Upper lobe of left lung (tissue), 4 donors: ENCODE data around the gene RGMA.

Source experiments
- CTCF ChIP-seq, 6 experiments: fragments of 450-650 bp in 4 of 6; fragments of 200-600 bp in 2 of 6; sonication (generic) in 2 of 6; IDR thresholded peaks; one replicate each; pipeline ENCODE4 v1.5.1; 2016 to 2019; ENCODE audit warnings: antibody characterized with exemption in 6 of 6
- EP300 ChIP-seq, 4 donors: sonication (generic); formaldehyde crosslinking; IDR thresholded peaks; one replicate each; pipeline ENCODE4 v1.5.1; 2017; ENCODE audit warnings: antibody characterized with exemption in 4 of 4, control low read depth in 2 of 4
- POLR2A ChIP-seq, 4 donors: fragments of 450-650 bp; IDR thresholded peaks; one replicate each; pipeline ENCODE4 v1.5.1; 2016 to 2017; ENCODE audit warnings: antibody characterized with exemption in 4 of 4, mild to moderate bottlenecking in 2 of 4

- no peak for TF ChIP-seq CTCF (IDR thresholded peaks at IDR 0.05)
- no peak for TF ChIP-seq EP300 (IDR thresholded peaks at IDR 0.05)
- no peak for TF ChIP-seq POLR2A (IDR thresholded peaks at IDR 0.05)
Measured at GRCh38 chr15:93052090-93052879, 36.7 kb downstream of the RGMA start.
